Left cardiac atrium (tissue), 4 donors: Measurements from ENCODE around the gene PCDHB6. TPM values are rescaled to one million over a fixed set of nuclear protein-coding genes. Genes with fewer than 3 reads are reported as not detected.
"Not testable (repeated sequence)": the region's sequence is repeated elsewhere in the genome, so short reads cannot be mapped to it uniquely, and the experiment has no call there.

Source experiments
- ATAC-seq, 2 donors: fragments of 200-7000 bp; cut with Tn5 transposase; one replicate each; pipeline ENCODE4 v1.9.1; 2020; ENCODE audit warnings: mild to moderate bottlenecking in 2 of 2, moderate library complexity in 2 of 2
- DNase-seq: peaks from one replicate; pipeline ENCODE4 v3.0.0-alpha.2; 2020
- intact Hi-C, 2 donors: fragments of 100-400 bp; cut with DNase I; formaldehyde crosslinking; loops; one replicate each; pipeline versions ENCODE4 v1.14.1 to v1.15.1; 2022 to 2023
- long read RNA-seq: library from polyadenylated mRNA; unstranded; transcript quantifications from one replicate; pipeline ENCODE4 v2.0.0, GENCODE V29; 2021
- total RNA-seq, 2 donors: library from RNA; stranded (reverse); fragmentation: NEBNext Ultra II Directional; extraction: Animal tissue kit (Norgen Biotek cat#: 25700); gene quantifications; one replicate each; pipeline ENCODE4 v1.2.1, GENCODE V29; 2021
- donor health status: DM: no; HTN: yes; CAD: no.
- donor health status: DM: no; HTN: yes; CAD: no; lungs with severe emphysema.
- donor health status: DM: yes; HTN: yes; CAD: no.
- donor health status: Dilated cardiomyopathy.

Gene PCDHB6
- total RNA-seq = under 1 TPM; 0.71 to 0.86 TPM
- long read RNA-seq = 0 reads

- ATAC-seq (no peak), DNase-seq (no peak)
- intact Hi-C loops = no loop called here
Measured at GRCh38 chr5:141149812-141150211, at the start of gene PCDHB6. PCDHB6 (plus strand) TSS chr5:141150057; CDS start chr5:141150258, 201 bp downstream.

- intact Hi-C loops = no loop called here
- peak; percentile 60 to 74 for ATAC-seq
- peak; percentile 69 for DNase-seq
Measured at GRCh38 chr5:141100243-141100805, 49.5 kb upstream of the PCDHB6 start, which contains the start of gene PCDHB3. PCDHB3 (plus strand) TSS chr5:141100473; CDS start chr5:141100650, 177 bp downstream.

GRCh38 chr5:141101059-141101458 lies 48.8 kb upstream of the PCDHB6 start:
- intact Hi-C loops = no loop called here
- ATAC-seq (no peak), DNase-seq (no peak)

GRCh38 chr5:141102070-141102469 lies 47.8 kb upstream of the PCDHB6 start:
- DNase-seq, intact Hi-C loops, ATAC-seq: not testable (repeated sequence)

GRCh38 chr5:141102471-141102870 lies 47.4 kb upstream of the PCDHB6 start:
- ATAC-seq, DNase-seq, intact Hi-C loops: not testable (repeated sequence)

- intact Hi-C loops = no loop called here
- ATAC-seq (no peak), DNase-seq (no peak)
Measured at GRCh38 chr5:141105350-141105749, 44.5 kb upstream of the PCDHB6 start.

- intact Hi-C loops = no loop called here
- no peak for ATAC-seq
Measured at GRCh38 chr5:141119250-141119649, 30.6 kb upstream of the PCDHB6 start.

GRCh38 chr5:141121563-141121962 lies 28.3 kb upstream of the PCDHB6 start, which contains the start of gene PCDHB4:
PCDHB4 (plus strand) TSS chr5:141121818; CDS start chr5:141121999, 181 bp downstream.
- intact Hi-C loops = no loop called here
- DNase-seq (peak; percentile 24), ATAC-seq (no peak)

More at GRCh38 chr5:141119250-141119649, 30.6 kb upstream of the PCDHB6 start:
- DNase-seq = no peak

GRCh38 chr5:141121985-141122384 lies 27.9 kb upstream of the PCDHB6 start:
- intact Hi-C loops = no loop called here
- DNase-seq = no peak
- ATAC-seq = no peak

GRCh38 chr5:141123396-141124135 lies 26.3 kb upstream of the PCDHB6 start:
- intact Hi-C loops, ATAC-seq, DNase-seq: not testable (repeated sequence)

GRCh38 chr5:141127305-141127704 lies 22.6 kb upstream of the PCDHB6 start:
- intact Hi-C loops = no loop called here
- no peak for ATAC-seq

GRCh38 chr5:141135030-141135717 lies 14.7 kb upstream of the PCDHB6 start, which contains the start of gene PCDHB5:
PCDHB5 (plus strand) TSS chr5:141135206; CDS start chr5:141135435, 229 bp downstream.
- peak; percentile 42 to 47 for ATAC-seq
- intact Hi-C loops = no loop called here
- no peak for DNase-seq

More at GRCh38 chr5:141127305-141127704, 22.6 kb upstream of the PCDHB6 start:
- no peak for DNase-seq

- intact Hi-C loops = no loop called here
- no peak for ATAC-seq
Measured at GRCh38 chr5:141135718-141136266, 14.1 kb upstream of the PCDHB6 start.

GRCh38 chr5:141137346-141137745 lies 12.5 kb upstream of the PCDHB6 start:
- DNase-seq, intact Hi-C loops, ATAC-seq: not testable (repeated sequence)

More at GRCh38 chr5:141135718-141136266, 14.1 kb upstream of the PCDHB6 start:
- no peak for DNase-seq

GRCh38 chr5:141150224-141150992 lies 551 bp downstream of the PCDHB6 start:
- intact Hi-C loops = no loop called here
- DNase-seq = no peak
- no peak for ATAC-seq

GRCh38 chr5:141150993-141151325 lies 1.1 kb downstream of the PCDHB6 start:
- ATAC-seq = no peak
- intact Hi-C loops = no loop called here
- no peak for DNase-seq

GRCh38 chr5:141151632-141152031 lies 1.8 kb downstream of the PCDHB6 start:
- DNase-seq, intact Hi-C loops, ATAC-seq: not testable (repeated sequence)

GRCh38 chr5:141152096-141152495 lies 2.2 kb downstream of the PCDHB6 start:
- intact Hi-C loops, DNase-seq: not testable (repeated sequence)

More at GRCh38 chr5:141152096-141152495, 2.2 kb downstream of the PCDHB6 start:
- not testable (repeated sequence) for ATAC-seq
